Naive thymus-derived CD8-positive, alpha-beta T cell (primary cell): ENCODE results near the gene CCDC97. TPM values are rescaled to one million over a fixed set of nuclear protein-coding genes. Genes with fewer than 3 reads are reported as not detected.

ENCODE experiments used
- ATAC-seq, 2 donors: fragments of 150-1000 bp; cut with Tn5 transposase in 1 of 2; sonication (Bioruptor Pico), chemical (Tn5 transposase) in 1 of 2; 1 replicate in 1 of 2; 2 replicates in 1 of 2; pipeline ENCODE4 v1.10.0; 2021; ENCODE audit warnings: mild to moderate bottlenecking in 2 of 2, moderate library complexity in 2 of 2
- POLR2A ChIA-PET: fragments of 350-600 bp; sonication (Branson Sonifier 250); formaldehyde crosslinking; loops from one replicate; lab custom pipeline; 2021; ENCODE audit warnings: antibody characterized with exemption; lab: Charles Lee
- DNase-seq, 10 donors: peaks; one replicate each; pipeline versions ENCODE4 v3.0.0 to v3.0.0-alpha.2; 2020 to 2022
- H3K27ac Mint-ChIP-seq, 10 donors: one replicate each; pipeline ENCODE4 v1.8.0; 2020 to 2022; ENCODE audit warnings: mild to moderate bottlenecking in 10 of 10, mixed read lengths in 10 of 10, moderate library complexity in 4 of 10, inconsistent platforms in 1 of 10
- H3K27me3 Mint-ChIP-seq, 5 donors: one replicate each; pipeline ENCODE4 v1.8.0; 2021 to 2022; ENCODE audit warnings: mixed read lengths in 5 of 5
- H3K36me3 Mint-ChIP-seq, 3 donors: one replicate each; pipeline ENCODE4 v1.8.0; 2020 to 2022; ENCODE audit warnings: mixed read lengths in 3 of 3, mild to moderate bottlenecking in 2 of 3, inconsistent platforms in 1 of 3
- H3K4me1 Mint-ChIP-seq, 4 donors: one replicate each; pipeline ENCODE4 v1.8.0; 2021 to 2022; ENCODE audit warnings: mixed read lengths in 4 of 4
- H3K4me3 Mint-ChIP-seq, 10 donors: one replicate each; pipeline ENCODE4 v1.8.0; 2020 to 2022; ENCODE audit warnings: mild to moderate bottlenecking in 10 of 10, mixed read lengths in 10 of 10, moderate library complexity in 6 of 10, inconsistent platforms in 1 of 10
- H3K9me3 Mint-ChIP-seq, 9 donors: one replicate each; pipeline ENCODE4 v1.8.0; 2020 to 2022; ENCODE audit warnings: mixed read lengths in 9 of 9, mild to moderate bottlenecking in 3 of 9, inconsistent platforms in 1 of 9, moderate library complexity in 1 of 9
- polyA plus RNA-seq, 3 donors: library from polyadenylated mRNA; unstranded; fragments of 300-500 nt; fragmentation: Illumina TruSeq; gene quantifications; one replicate each; pipeline ENCODE4 v1.2.3, GENCODE V29; 2021
- total RNA-seq, 8 experiments: library from RNA in 2 of 8; stranded (reverse) in 2 of 8; gene quantifications; one replicate each; pipeline ENCODE4 v1.2.3 and lab custom pipeline; 2021 to 2026

CCDC97 gene
- total and polyA plus RNA-seq, 5 experiments from 2014 or later: 15.6 to 49.1 (median 25.0) TPM

DNA sequence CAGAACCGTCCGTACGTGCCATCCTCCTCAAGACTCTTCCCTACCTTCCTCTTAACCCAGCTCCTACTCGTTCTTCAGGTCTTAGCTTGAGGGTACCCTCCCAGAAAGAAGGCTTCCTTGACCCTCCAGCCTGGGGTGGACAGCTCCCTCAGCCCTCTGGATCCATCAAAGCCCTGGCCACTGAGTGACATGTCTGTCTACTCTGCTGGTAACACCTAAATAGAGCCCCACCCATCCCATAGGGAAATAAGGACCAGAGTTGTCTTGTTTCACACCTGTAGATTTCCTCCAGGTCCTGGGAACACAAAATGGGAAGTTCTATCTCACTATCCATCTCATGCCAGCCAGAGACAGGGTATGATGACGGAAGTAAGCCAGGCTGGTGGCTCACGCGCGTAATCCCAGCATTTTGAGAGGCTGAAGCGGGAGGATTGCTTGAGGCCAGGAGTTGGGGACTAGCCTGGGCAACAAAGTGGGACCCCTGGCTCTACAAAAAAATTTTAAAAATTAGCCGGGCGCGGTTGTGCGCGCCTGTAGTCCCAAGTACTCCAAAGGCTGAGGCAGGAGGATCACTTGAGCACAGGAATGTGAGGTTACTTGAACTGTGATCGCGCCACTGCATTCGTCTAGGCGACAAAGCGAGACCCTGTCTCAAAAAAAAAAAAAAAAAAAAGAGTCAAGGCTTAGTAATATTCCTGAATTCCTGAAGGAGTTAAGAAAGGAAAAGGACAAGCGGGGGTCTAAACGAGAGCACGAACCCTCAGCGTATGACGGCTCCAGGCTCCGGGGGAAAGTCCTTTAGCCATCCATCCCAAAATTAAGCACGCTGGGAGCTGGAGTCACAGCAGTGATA lies 566 bp upstream of the CCDC97 start:
- H3K27me3 Mint-ChIP-seq: peaks cover 0 to 3% (median 0%) of the 10 kb centered on the region in 5 donors
- H3K4me3 Mint-ChIP-seq: peak overlapping the region; percentile 93 to 99 (median 97)
- no peak for DNase-seq
- peaks cover 35 to 92% (median 89%) of the 10 kb centered on the region in 4 donors for H3K4me1 Mint-ChIP-seq
- peak overlapping the region; percentile 94 to 100 (median 99) for H3K27ac Mint-ChIP-seq
- ATAC-seq: peak in 1 of 2 donors; percentile 0
- peaks cover 5 to 54% (median 14%) of the 10 kb centered on the region in 3 donors for H3K36me3 Mint-ChIP-seq
- POLR2A ChIA-PET: interaction anchor here (0.6 to 11.3 kb wide), 23 partner anchors 8 to 561 kb away, joined by 3 to 300 read pairs (median 6); partner anchors contain the start of genes B9D2, DMAC2, HNRNPUL1 and TGFB1
- H3K9me3 Mint-ChIP-seq: no peaks in the 10 kb centered on the region

DNA sequence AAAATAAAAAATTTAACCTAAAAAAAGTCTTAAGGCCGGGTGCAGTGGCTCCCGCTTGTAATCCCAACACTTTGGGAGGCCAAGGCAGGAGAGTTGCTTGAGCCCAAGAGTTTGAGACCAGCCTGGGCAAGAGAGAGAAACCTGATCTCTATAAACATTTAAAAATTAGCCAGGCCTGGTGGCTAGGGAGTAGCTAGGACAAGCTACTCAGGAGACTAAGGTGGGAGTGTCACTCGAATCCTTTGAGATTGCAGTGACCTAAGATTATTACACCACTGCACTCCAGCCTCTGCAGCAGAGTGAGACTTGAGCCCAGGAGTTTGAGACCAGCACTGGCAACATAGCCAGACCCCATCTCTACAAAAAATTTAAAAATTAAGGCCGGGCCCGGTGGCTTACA lies 1.1 kb downstream of the CCDC97 start:
- DNase-seq: no peak
- peaks cover 5 to 44% (median 10%) of the 10 kb centered on the region in 3 donors for H3K36me3 Mint-ChIP-seq
- H3K4me3 Mint-ChIP-seq: peak overlapping the region; percentile 51 to 99 (median 96)

DNA sequence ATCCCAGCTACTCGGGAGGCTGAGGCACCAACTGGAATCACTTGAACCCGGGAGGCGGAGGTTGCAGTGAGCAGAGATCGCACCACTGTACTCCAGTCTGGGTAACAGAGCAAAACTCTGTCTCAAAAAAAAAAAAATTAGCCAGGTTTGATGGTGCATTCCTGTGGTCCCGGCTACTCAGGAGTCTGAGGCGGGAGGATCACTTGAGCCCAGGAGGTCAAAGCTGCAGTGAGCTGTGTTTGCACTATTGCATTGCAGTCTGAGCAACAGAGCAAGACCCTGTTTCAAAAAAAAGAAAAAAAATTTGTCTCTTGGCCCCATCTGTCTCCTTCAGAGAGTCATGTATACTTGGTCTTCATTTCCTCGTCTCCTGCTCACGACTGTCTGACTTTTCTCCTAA lies 1.6 kb downstream of the CCDC97 start:
- Mint-ChIP-seq H3K27ac (peak overlapping the region in 8 of 10 donors; percentile 43 to 98 (median 79)), H3K4me1 (peaks cover 37 to 78% (median 68%) of the 10 kb centered on the region in 4 donors), H3K27me3 (peaks cover 0 to 3% (median 0%) of the 10 kb centered on the region in 5 donors), H3K4me3 (peak overlapping the region; percentile 36 to 99 (median 78)), H3K9me3 (no peaks in the 10 kb centered on the region), H3K36me3 (peaks cover 5 to 46% (median 16%) of the 10 kb centered on the region in 3 donors)
- ATAC-seq: no peak
- POLR2A ChIA-PET: interaction anchor here (10.5 to 11.3 kb wide), 2 partner anchors 41 to 48 kb away, joined by 180 to 300 read pairs; partner anchors contain the start of genes HNRNPUL1 and TGFB1
- DNase-seq: no peak

More for the DNA sequence above, 1.1 kb downstream of the CCDC97 start:
- Mint-ChIP-seq H3K27ac (peak overlapping the region in 6 of 10 donors; percentile 62 to 99 (median 96)), H3K4me1 (peaks cover 35 to 80% (median 74%) of the 10 kb centered on the region in 4 donors), H3K9me3 (no peaks in the 10 kb centered on the region), H3K27me3 (peaks cover 0 to 3% (median 0%) of the 10 kb centered on the region in 5 donors)
- no peak for ATAC-seq
- POLR2A ChIA-PET: interaction anchor here (1.3 to 11.3 kb wide), 5 partner anchors 9 to 47 kb away, joined by 6 to 300 read pairs (median 8); partner anchors contain the start of genes HNRNPUL1 and TGFB1

DNA sequence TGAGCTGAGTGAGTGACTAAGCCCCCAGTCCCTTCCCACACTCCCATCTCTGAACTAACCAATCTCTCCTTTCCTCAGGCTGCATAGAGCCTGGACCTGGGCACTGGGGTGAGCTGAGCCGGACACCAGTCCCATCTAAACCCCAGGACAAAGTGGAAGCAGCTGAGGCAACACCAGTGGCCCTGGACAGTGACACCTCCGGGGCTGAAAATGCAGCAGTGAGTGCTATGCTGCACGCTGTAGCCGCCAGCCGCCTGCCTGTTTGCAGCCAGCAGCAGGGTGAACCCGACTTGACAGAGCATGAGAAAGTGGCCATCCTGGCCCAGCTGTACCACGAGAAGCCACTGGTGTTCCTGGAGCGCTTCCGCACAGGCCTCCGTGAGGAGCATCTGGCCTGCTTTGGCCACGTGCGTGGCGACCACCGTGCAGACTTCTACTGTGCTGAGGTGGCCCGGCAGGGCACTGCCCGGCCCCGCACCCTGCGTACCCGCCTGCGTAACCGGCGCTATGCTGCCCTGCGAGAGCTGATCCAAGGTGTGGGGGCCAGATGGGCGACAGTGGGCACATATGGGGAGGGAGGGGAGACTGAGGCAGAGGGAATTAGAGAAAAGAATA lies 6.4 kb downstream of the CCDC97 start:
- H3K36me3 Mint-ChIP-seq: peaks cover 11 to 73% (median 24%) of the 10 kb centered on the region in 3 donors
- H3K4me1 Mint-ChIP-seq: peaks cover 22 to 47% (median 30%) of the 10 kb centered on the region in 4 donors
- ATAC-seq (no peak), DNase-seq (no peak)
- H3K4me3 Mint-ChIP-seq: peak overlapping the region in 2 of 10 donors; percentile 15 to 45
- POLR2A ChIA-PET: interaction anchor here (1.0 to 2.5 kb wide), 2 partner anchors 11 to 26 kb away, joined by 4 to 10 read pairs; no protein-coding TSS in a partner anchor
- peak overlapping the region in 4 of 10 donors; percentile 7 to 66 (median 21) for H3K27ac Mint-ChIP-seq
- no peaks in the 10 kb centered on the region for H3K9me3 Mint-ChIP-seq
- H3K27me3 Mint-ChIP-seq: no peaks in the 10 kb centered on the region

DNA sequence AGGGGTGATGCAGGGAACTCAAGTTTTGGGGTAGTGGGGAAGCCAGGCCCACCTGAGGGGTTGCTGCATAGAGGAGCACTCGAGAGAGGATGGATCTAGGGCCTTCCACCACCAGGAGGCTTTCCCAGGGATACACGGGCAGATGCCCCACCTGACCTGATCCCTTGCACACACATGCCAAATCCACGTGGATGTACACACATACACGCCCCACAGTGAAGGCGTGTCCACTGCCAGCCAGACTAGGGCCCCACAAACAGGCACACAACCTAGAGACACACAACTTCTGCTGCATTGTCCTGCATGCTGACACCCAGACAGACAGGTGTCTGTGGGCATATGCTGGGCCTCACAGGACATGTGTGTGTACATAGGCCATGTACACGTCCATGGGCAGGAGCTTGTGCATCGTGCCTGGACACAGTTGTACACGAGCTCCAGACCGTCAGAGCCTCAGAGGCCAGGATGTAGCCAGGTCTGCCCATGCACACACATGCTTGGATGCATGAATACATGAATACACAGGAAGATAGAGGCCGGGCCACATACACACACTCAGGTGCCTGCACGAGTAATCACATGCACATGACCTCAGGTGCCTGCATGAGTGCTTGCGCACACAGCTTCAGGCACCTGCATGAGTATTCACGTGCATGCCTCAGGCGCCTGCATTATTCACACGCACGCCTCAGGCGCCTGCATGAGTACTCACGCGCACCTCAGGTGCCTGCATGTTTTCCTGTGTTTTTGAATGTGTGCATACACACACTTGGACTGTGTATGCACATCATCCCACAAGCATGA lies 8.9 kb downstream of the CCDC97 start:
- ATAC-seq (no peak), DNase-seq (no peak)
- Mint-ChIP-seq H3K27ac (peak overlapping the region in 4 of 10 donors; percentile 17 to 80 (median 75)), H3K9me3 (no peaks in the 10 kb centered on the region), H3K4me1 (peaks cover 22 to 46% (median 29%) of the 10 kb centered on the region in 4 donors), H3K27me3 (no peaks in the 10 kb centered on the region), H3K4me3 (no peak overlapping the region), H3K36me3 (peaks cover 6 to 63% (median 21%) of the 10 kb centered on the region in 3 donors)
- POLR2A ChIA-PET: interaction anchor here (0.9 to 2.2 kb wide), 6 partner anchors 9 to 55 kb away, joined by 3 to 9 read pairs (median 4); partner anchors contain the start of genes CCDC97 and HNRNPUL1

DNA sequence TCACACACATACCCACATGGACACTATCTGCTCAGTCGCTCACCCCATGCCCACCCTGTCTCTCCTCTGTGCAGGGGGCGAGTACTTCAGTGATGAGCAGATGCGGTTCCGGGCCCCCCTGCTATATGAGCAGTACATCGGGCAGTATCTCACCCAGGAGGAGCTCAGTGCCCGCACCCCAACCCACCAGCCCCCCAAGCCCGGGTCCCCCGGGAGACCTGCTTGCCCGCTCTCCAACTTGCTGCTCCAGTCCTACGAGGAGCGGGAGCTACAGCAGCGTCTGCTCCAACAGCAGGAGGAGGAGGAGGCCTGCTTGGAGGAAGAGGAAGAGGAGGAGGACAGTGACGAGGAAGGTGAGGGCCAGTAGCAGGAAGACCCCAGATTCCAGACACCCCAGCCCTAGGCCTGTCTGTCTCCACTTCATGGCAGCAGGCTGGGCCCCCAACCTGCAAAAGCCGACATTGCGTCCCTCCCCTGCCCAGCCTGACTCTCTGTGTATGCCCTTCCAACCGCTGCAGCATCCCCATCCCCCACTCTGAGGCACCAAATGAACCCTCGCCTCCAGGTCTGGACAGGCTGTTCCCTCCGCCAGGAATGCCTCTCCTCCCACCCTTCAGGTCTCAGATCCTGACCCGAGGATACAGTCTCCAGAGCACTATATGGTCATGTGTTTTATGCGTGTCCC lies 9.7 kb downstream of the CCDC97 start:
- Mint-ChIP-seq H3K36me3 (peaks cover 6 to 60% (median 21%) of the 10 kb centered on the region in 3 donors), H3K9me3 (no peaks in the 10 kb centered on the region), H3K4me1 (peaks cover 27 to 47% (median 34%) of the 10 kb centered on the region in 4 donors), H3K27ac (peak overlapping the region in 4 of 10 donors; percentile 9 to 78 (median 55)), H3K4me3 (peak overlapping the region in 1 of 10 donors; percentile 51), H3K27me3 (no peaks in the 10 kb centered on the region)
- POLR2A ChIA-PET: interaction anchor here (0.6 to 2.2 kb wide), 7 partner anchors 8 to 116 kb away, joined by 3 to 9 read pairs (median 5); partner anchors contain the start of genes CCDC97 and HNRNPUL1
- ATAC-seq (no peak), DNase-seq (no peak)

DNA sequence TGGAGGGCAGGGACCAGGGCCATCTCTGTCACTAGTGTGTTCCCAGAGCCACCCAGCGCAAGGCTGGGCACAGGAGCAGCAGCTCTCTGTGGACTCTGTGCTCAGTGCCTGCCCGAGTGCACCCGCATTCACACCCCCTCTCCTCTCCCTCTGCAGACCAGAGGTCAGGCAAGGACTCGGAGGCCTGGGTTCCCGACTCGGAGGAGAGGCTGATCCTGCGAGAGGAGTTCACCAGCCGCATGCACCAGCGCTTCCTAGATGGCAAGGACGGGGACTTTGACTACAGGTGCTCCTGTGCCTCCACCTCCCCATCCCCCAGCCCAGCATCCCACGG lies 10.2 kb downstream of the CCDC97 start:
- Mint-ChIP-seq H3K27ac (peak overlapping the region in 5 of 10 donors; percentile 9 to 83 (median 47)), H3K9me3 (no peaks in the 10 kb centered on the region), H3K36me3 (peaks cover 6 to 62% (median 21%) of the 10 kb centered on the region in 3 donors), H3K4me3 (no peak overlapping the region), H3K27me3 (no peaks in the 10 kb centered on the region), H3K4me1 (peaks cover 29 to 51% (median 39%) of the 10 kb centered on the region in 4 donors)
- POLR2A ChIA-PET: interaction anchor here (0.6 to 2.2 kb wide), 5 partner anchors 10 to 222 kb away, joined by 3 to 9 read pairs (median 4); partner anchors contain the start of genes CCDC97 and HNRNPUL1
- no peak for ATAC-seq
- no peak for DNase-seq

DNA sequence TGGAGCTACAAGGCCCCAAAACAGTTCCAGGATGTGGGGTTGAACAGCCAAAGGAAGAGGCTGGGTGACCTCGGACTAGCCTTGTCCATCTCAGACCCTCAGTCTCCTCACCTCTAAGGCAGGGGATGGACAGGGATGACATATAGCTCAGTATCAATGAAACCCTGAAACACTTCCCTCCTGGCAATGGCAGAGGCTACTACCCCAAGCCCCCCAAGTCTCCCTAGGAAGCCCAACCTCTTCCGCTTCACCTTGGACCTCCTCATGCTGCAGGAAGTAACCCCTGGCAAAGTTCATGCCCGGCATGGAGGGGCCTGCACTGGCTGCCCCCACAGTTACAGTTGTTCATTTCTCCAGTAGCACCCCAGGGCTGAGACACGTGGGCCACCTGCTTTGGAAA lies 10.6 kb downstream of the CCDC97 start:
- no peaks in the 10 kb centered on the region for H3K27me3 Mint-ChIP-seq
- H3K9me3 Mint-ChIP-seq: no peaks in the 10 kb centered on the region
- no peak overlapping the region for H3K4me3 Mint-ChIP-seq
- H3K36me3 Mint-ChIP-seq: peaks cover 6 to 62% (median 21%) of the 10 kb centered on the region in 3 donors
- peak overlapping the region in 7 of 10 donors; percentile 31 to 88 (median 76) for H3K27ac Mint-ChIP-seq
- no peak for DNase-seq
- H3K4me1 Mint-ChIP-seq: peaks cover 33 to 55% (median 43%) of the 10 kb centered on the region in 4 donors
- POLR2A ChIA-PET: interaction anchor here (0.5 to 2.2 kb wide), 5 partner anchors 11 to 222 kb away, joined by 3 to 7 read pairs (median 4); partner anchors contain the start of genes CCDC97 and HNRNPUL1
- ATAC-seq: no peak

DNA sequence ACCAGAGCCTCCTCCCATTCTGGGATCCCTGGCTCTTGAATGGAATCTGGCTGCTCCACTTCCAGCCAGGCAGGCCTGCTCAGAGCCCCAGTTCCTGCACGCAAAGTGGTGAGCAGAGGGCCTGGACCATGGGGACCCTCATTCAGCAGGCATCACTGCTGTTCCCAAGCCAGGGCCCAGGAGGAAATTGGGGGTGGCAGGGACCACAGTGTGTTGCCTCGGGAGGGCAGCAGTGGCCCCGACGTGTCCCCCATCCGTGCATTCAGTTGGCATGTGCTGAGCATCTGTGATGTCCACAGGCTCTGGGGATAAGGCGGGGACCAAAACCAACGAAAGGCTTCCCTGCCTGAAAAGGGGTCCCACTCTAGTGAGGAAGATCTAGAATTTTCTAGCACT lies 11.2 kb downstream of the CCDC97 start:
- Mint-ChIP-seq H3K36me3 (peaks cover 6 to 58% (median 18%) of the 10 kb centered on the region in 3 donors), H3K9me3 (no peaks in the 10 kb centered on the region), H3K27ac (peak overlapping the region in 8 of 10 donors; percentile 12 to 91 (median 86)), H3K4me1 (peaks cover 32 to 57% (median 46%) of the 10 kb centered on the region in 4 donors), H3K27me3 (peaks cover 0 to under 1% (median 0%) of the 10 kb centered on the region in 5 donors), H3K4me3 (no peak overlapping the region)
- DNase-seq (no peak), ATAC-seq (no peak)
- POLR2A ChIA-PET: interaction anchor here (0.5 to 2.6 kb wide), 4 partner anchors 9 to 31 kb away, joined by 3 to 12 read pairs (median 5); partner anchors contain the start of gene CCDC97

DNA sequence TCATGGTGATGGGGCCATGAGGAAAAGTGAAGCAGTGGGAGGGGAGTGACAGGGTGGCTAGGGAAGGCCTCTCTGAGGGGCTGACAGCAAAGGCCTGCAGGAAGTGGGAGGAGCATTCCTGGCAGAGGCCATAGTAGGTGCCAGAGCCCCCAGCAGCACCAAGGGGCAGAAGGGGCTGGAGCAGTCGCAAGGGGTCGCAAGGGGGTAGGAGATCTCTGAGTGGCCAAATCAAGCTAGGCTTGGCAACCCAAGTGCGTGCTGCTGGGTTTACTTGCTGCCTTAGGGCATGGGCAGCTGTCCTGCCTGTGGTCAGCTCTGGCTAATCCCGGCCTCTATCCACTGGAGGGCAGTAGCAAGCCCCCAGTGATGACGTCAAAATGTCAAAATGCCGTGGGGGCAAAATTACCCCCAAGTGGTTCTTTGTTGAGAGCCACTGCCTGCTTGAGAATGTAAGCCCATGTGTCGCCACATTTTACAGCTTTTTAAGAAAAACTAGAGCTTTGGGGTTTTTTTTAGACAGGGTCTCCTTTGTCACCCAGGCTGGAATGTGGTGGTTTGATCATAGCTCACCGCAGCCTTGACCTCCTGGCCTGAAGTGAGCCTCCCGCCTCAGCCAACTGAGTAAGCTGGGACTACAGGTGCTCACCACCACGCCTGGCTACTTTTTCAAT lies 11.8 kb downstream of the CCDC97 start:
- Mint-ChIP-seq H3K27ac (peak overlapping the region; percentile 63 to 91 (median 84)), H3K4me1 (peaks cover 34 to 62% (median 50%) of the 10 kb centered on the region in 4 donors), H3K36me3 (peaks cover 6 to 53% (median 13%) of the 10 kb centered on the region in 3 donors), H3K27me3 (peaks cover 0 to 2% (median 0%) of the 10 kb centered on the region in 5 donors), H3K4me3 (no peak overlapping the region), H3K9me3 (no peaks in the 10 kb centered on the region)
- DNase-seq (no peak), ATAC-seq (no peak)
- POLR2A ChIA-PET: interaction anchor here (0.9 to 2.6 kb wide), 4 partner anchors 11 to 31 kb away, joined by 3 to 12 read pairs (median 5); partner anchors contain the start of gene CCDC97
